ENCODE results near the gene DPM3. TPM values are rescaled to one million over a fixed set of nuclear protein-coding genes. Genes with fewer than 3 reads are reported as not detected.

DPM3 gene
- total RNA-seq, 4 donors from 2014 or later, result 33.5 to 89.2 (median 65.0) TPM

DNA sequence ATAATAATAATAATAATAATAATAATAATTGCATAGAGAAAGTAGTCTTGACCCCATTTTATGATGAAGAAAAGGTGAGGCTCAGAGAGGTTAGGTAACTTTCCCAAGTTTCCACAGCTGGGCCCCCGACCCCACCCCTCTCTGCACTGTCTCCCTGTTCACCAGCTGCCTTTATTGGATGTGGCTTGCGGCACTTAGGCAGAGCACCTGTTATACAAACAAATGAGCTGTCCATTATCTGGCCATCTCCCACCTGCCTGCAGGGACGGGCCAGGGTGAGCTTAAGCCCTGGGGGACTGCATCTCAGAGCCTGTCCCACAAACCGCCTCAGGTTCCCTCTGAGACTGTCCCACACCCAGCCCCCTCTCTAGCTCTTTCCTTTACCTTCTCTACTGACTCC is 22.7 kb downstream of the DPM3 start:
- Histone ChIP-seq H3K27ac (no peak overlapping the region), H3K27me3 (no peaks in the 10 kb centered on the region), H3K9me3 (no peaks in the 10 kb centered on the region), H3K4me3 (no peak overlapping the region), H3K4me1 (no peaks in the 10 kb centered on the region), H3K36me3 (no peaks in the 10 kb centered on the region)
- peak in 1 of 3 donors; percentile 53 for DNase-seq
- TF ChIP-seq POLR2A (IDR thresholded peaks at IDR 0.05), result no peak
- TF ChIP-seq, protein P1, sequence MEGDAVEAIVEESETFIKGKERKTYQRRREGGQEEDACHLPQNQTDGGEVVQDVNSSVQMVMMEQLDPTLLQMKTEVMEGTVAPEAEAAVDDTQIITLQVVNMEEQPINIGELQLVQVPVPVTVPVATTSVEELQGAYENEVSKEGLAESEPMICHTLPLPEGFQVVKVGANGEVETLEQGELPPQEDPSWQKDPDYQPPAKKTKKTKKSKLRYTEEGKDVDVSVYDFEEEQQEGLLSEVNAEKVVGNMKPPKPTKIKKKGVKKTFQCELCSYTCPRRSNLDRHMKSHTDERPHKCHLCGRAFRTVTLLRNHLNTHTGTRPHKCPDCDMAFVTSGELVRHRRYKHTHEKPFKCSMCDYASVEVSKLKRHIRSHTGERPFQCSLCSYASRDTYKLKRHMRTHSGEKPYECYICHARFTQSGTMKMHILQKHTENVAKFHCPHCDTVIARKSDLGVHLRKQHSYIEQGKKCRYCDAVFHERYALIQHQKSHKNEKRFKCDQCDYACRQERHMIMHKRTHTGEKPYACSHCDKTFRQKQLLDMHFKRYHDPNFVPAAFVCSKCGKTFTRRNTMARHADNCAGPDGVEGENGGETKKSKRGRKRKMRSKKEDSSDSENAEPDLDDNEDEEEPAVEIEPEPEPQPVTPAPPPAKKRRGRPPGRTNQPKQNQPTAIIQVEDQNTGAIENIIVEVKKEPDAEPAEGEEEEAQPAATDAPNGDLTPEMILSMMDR (IDR thresholded peaks at IDR 0.05), result no peak

DNA sequence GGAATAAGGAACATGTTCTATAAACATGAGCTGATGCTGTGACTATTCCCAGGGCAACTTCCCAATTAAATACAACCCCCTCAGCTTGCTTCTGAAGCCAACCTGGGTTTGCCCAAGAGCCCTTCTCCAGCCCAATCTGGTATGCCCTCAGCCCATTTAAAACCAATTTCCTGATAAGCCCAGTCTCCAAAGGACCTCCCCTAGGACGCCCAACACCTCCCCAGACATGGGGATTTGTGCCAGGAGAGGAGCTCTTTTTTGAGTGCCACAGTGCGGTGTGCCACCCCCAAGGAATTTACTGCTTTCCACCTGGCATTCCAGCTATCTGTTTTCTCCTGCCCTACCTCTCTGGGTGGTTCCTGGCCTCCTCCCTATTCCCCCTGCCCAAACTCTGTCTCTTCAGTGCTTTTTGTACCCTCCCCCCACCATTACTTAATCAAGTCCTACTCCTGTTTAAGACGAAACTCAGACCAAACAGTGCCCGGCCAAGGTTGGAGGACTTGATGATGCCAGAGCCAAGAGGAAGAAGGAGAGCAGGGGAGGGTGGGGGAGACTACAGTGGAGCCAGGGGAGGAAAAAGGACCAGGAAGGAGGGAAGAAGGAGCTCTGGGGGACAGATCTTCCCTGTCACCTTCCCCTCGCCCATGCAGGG is 24.1 kb downstream of the DPM3 start:
- Histone ChIP-seq H3K9me3 (no peaks in the 10 kb centered on the region), H3K4me3 (no peak overlapping the region), H3K27ac (no peak overlapping the region), H3K4me1 (no peaks in the 10 kb centered on the region), H3K27me3 (no peaks in the 10 kb centered on the region), H3K36me3 (no peaks in the 10 kb centered on the region)
- TF ChIP-seq POLR2A (IDR thresholded peaks at IDR 0.05), result no peak
- TF ChIP-seq, protein P1 (IDR thresholded peaks at IDR 0.05), result no peak
- DNase-seq, result no peak

DNA sequence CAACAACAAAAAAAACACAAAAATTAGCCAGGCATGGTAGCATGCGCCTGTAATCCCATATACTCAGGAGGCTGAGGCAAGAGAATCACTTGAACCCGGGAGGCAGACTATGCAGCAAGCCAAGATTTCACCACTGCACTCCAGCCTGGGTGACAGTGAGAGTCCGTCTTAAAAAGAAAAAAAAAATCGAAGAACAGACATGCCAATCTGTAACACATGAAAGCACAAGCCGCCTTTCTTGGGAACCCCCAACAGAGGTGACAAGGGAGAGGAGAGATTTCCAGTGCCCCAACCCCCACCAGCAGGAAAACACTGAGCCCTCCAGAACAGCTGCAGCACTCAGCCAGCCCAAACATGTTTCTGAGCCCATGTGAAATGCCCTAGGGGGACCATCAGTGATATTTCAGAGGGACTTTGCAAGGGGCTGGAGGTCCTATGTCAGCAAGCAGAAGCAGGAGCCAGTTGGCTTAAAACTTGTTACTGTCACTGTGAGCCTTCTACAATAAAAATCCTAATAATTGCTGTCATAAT is 26.8 kb downstream of the DPM3 start:
- no peaks in the 10 kb centered on the region for H3K27me3 ChIP-seq
- no peak overlapping the region for H3K27ac ChIP-seq
- no peak overlapping the region for H3K4me3 ChIP-seq
- TF ChIP-seq, protein P1 (IDR thresholded peaks at IDR 0.05), result no peak
- no peak for TF ChIP-seq POLR2A (IDR thresholded peaks at IDR 0.05)
- no peak for DNase-seq
- no peaks in the 10 kb centered on the region for H3K36me3 ChIP-seq
- H3K9me3 ChIP-seq, result no peaks in the 10 kb centered on the region
- H3K4me1 ChIP-seq, result no peaks in the 10 kb centered on the region

DNA sequence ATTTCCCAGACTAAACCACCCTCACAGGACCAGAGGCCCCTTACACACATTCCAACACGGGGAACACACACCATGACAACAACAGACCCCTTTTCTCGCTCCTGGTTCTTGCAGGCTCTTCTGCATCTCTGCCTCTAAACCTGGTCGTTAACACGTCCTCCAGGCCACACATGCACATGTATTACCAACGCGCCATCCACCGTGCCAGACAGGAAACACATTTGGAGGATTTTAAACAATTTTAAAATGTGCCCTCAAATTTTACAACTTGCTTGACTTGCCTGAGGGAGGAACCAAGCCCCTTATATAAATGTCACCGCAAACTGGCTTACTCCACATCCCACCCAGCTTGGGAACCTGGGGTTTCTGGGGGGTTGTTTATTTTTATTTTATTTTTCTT is 29.5 kb downstream of the DPM3 start:
- H3K4me3 ChIP-seq, result no peak overlapping the region
- no peak for DNase-seq
- no peaks in the 10 kb centered on the region for H3K9me3 ChIP-seq
- H3K27me3 ChIP-seq, result no peaks in the 10 kb centered on the region
- no peaks in the 10 kb centered on the region for H3K4me1 ChIP-seq
- no peaks in the 10 kb centered on the region for H3K36me3 ChIP-seq
- H3K27ac ChIP-seq, result no peak overlapping the region
- no peak for TF ChIP-seq POLR2A (IDR thresholded peaks at IDR 0.05)
- TF ChIP-seq, protein P1 (IDR thresholded peaks at IDR 0.05), result no peak

DNA sequence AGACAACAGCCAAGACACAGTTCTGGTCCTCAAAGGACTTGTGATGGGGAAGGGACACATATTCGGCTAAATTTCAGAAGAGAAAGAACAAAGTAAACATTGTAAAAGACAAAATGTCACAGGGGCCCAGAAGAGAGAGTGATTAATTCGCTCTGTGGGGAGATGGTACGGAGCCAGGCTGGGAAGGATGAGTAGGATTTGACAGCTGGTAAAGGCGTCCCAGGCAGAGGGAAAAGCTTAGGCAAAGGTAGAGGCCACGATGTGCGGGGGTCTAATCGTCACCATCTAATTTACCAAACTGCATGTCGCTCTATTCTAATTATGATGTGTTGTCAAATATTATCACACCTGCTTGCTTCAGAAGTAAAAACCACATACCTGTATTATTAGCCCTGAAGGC is 29.9 kb downstream of the DPM3 start:
- Histone ChIP-seq H3K4me3 (no peak overlapping the region), H3K27ac (no peak overlapping the region), H3K9me3 (no peaks in the 10 kb centered on the region)

More for the DNA sequence above, 29.9 kb downstream of the DPM3 start:
- Histone ChIP-seq H3K4me1 (no peaks in the 10 kb centered on the region), H3K27me3 (no peaks in the 10 kb centered on the region), H3K36me3 (no peaks in the 10 kb centered on the region)
- no peak for TF ChIP-seq POLR2A (IDR thresholded peaks at IDR 0.05)
- TF ChIP-seq, protein P1 (IDR thresholded peaks at IDR 0.05), result no peak
- DNase-seq, result no peak
